Psoas muscle (tissue), 8 donors: ENCODE measurements around the gene SOS1. TPM values are rescaled to one million over a fixed set of nuclear protein-coding genes. Genes with fewer than 3 reads are reported as not detected.
A peak's percentile ranks its signal among the peaks of the same experiment; 100 is the strongest.

ENCODE experiments used
- ATAC-seq, 4 donors: fragments of 200-7000 bp; cut with Tn5 transposase; one replicate each; pipeline ENCODE4 v1.9.1; 2020; ENCODE audit warnings: moderate library complexity in 3 of 4, mild to moderate bottlenecking in 2 of 4
- DNase-seq, 2 donors: peaks; one replicate each; pipeline ENCODE4 v3.0.0-alpha.2; 2020
- H3K27ac ChIP-seq: fragments of 200-600 bp; one replicate; pipeline ENCODE4 v1.8.0; 2022
- H3K27me3 ChIP-seq, 3 donors: fragments of 200-600 bp in 1 of 3; one replicate each; pipeline versions ENCODE4 v1.6.1 to v1.8.0; 2013 to 2022; ENCODE audit warnings: low read length in 2 of 3, mild to moderate bottlenecking in 2 of 3, moderate library complexity in 1 of 3; ENCODE audit not compliant: insufficient read depth in 3 of 3
- H3K36me3 ChIP-seq, 2 donors: fragments of 200-600 bp in 1 of 2; one replicate each; pipeline versions ENCODE4 v1.6.1 to v1.8.0; 2013 to 2022; ENCODE audit warnings: low read depth in 1 of 2, mild to moderate bottlenecking in 1 of 2, moderate library complexity in 1 of 2; ENCODE audit not compliant: insufficient read depth in 1 of 2
- H3K4me1 ChIP-seq: fragments of 200-600 bp; one replicate; pipeline ENCODE4 v1.8.0; 2022
- H3K4me3 ChIP-seq: fragments of 200-600 bp; one replicate; pipeline ENCODE4 v1.8.0; 2022; ENCODE audit warnings: mild to moderate bottlenecking
- H3K9me3 ChIP-seq: fragments of 200-600 bp; one replicate; pipeline ENCODE4 v1.8.0; 2022
- WGBS, 3 donors: extraction: QIAGEN DNeasy Blood & Tissue Kit; methylation state at CpG; one replicate each; pipeline versions ENCODE4 v1.1.6 to v1.1.7; 2013; 5-methylcytosine and 5-hydroxymethylcytosine counted together
- intact Hi-C, 2 donors: fragments of 100-400 bp; cut with DNase I; formaldehyde crosslinking; loops; one replicate each; pipeline versions ENCODE4 v1.11.0 to v1.14.2; 2022
- polyA plus RNA-seq, 3 donors: library from polyadenylated mRNA; stranded (reverse); fragments of 200-250 nt; gene quantifications; one replicate each; pipeline ENCODE4 v1.2.3, GENCODE V29; 2013
- total RNA-seq, 4 donors: library from RNA; stranded (reverse); fragmentation: NEBNext Ultra II Directional in 2 of 4; extraction: Animal tissue kit (Norgen Biotek cat#: 25700) in 2 of 4; gene quantifications; one replicate each; pipeline versions ENCODE4 v1.2.1 to v1.2.4, GENCODE V29; 2021 to 2023
- TF ChIP-seq, protein P1 (sequence below): fragments of 200-600 bp; IDR thresholded peaks from one replicate; pipeline ENCODE4 v1.8.0; 2022; ENCODE audit warnings: antibody characterized with exemption
- donor health status: healthy with polysubstance abuse.
- donor health status: DM: no; HTN: no; CAD: no; lungs with moderate emphysema.
- donor health status: Bipolar disorder and iron deficiency.
- donor health status: healthy.
- donor health status: DM: yes; HTN: yes; CAD: no.
- donor health status: DM: no; HTN: no; CAD: no.
- donor health status: DM: no; HTN: no; CAD: no.
- donor health status: DM: yes; HTN: yes; CAD: no.

SOS1 gene
- total and polyA plus RNA-seq, 7 donors = 4.9 to 35.7 (median 25.4) TPM

DNA sequence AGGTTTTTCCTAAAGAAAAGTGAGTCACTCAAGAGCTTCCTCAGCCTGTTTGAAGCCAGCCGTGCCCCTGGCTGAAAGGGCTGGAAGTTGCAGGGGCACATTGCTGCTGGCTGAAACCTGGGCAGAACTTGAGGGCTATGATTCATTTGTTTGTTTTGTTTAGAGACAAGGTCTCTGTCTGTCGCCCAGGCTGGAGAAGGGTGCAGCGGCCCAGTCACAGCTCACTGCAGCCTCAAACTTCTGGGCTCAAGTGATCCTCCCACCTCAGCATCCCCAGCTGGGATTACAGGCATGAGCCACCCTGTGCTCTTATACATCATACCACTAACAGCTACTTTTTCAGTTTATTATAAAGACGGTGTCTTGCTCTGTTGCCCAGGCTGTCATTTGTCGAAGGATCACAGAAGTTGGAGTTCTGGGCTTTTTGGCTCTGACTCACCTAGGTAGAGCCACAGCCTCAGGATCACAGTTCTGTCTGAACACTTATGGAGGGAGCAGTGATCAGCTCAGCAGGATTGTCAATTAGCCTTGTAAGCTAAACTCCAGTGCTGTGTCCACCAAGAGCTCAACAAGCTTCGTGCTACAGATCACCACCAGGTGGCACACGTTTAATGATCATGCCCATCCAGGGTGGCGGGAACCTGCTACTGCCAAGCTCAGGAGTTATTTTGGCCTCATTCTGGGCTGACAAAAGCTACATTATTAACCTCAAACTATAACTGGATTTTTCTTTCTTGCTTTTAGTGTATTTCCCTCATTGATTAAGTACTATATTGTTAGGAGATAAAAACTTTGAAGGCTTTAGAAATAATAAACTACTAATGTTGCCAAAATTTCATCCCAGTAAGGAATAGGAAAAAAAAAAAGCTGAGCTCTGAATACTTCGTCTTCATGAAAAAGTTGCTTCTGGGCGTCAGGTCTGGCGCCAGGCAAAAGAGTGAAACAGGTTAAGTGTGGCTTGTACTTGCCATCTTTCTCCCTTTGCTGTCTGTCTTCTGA lies 173.3 kb downstream of the SOS1 start:
- H3K27me3 ChIP-seq = no peaks in the 10 kb centered on the region
- TF ChIP-seq, protein P1, sequence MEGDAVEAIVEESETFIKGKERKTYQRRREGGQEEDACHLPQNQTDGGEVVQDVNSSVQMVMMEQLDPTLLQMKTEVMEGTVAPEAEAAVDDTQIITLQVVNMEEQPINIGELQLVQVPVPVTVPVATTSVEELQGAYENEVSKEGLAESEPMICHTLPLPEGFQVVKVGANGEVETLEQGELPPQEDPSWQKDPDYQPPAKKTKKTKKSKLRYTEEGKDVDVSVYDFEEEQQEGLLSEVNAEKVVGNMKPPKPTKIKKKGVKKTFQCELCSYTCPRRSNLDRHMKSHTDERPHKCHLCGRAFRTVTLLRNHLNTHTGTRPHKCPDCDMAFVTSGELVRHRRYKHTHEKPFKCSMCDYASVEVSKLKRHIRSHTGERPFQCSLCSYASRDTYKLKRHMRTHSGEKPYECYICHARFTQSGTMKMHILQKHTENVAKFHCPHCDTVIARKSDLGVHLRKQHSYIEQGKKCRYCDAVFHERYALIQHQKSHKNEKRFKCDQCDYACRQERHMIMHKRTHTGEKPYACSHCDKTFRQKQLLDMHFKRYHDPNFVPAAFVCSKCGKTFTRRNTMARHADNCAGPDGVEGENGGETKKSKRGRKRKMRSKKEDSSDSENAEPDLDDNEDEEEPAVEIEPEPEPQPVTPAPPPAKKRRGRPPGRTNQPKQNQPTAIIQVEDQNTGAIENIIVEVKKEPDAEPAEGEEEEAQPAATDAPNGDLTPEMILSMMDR = peak; percentile 54
- H3K9me3 ChIP-seq = no peaks in the 10 kb centered on the region
- H3K36me3 ChIP-seq = no peaks in the 10 kb centered on the region
- H3K4me3 ChIP-seq = no peak overlapping the region
- ATAC-seq = peak; percentile 70 to 76 (median 72)
- no peaks in the 10 kb centered on the region for H3K4me1 ChIP-seq
- intact Hi-C loops = loop anchor here in 1 of 2 donors (10.0 kb wide), 1 partner anchor 87 kb away; no protein-coding TSS in a partner anchor
- 65 to 71% (median 66%) methylated on average over 11 of the region's 11 CpGs for WGBS, 3 donors
- DNase-seq = peak; percentile 30 to 58
- no peak overlapping the region for H3K27ac ChIP-seq

DNA sequence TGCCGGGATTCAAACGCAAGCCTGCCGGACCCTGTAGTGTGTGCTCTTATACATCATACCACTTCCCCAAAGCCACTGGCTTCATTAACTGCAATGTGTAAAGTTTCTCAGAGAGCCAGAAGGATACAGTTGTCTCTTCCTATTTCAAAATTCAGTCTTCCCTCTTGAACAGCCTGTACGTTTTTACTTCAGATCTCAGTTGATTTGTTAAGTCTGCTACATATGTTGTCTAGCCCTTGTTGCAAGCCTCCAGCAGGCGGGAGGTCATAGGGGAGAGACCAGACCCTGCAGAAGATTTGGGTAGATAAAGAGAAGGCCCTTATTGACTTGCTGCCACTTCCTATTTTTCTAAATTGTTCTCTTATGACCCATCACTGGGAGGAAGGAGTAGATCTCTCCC lies 174.9 kb downstream of the SOS1 start:
- 72 to 82% (median 80%) methylated on average over 5 of the region's 5 CpGs for WGBS, 3 donors
- ATAC-seq (no peak), DNase-seq (no peak)
- H3K27ac ChIP-seq = no peak overlapping the region
- no peaks in the 10 kb centered on the region for H3K36me3 ChIP-seq
- H3K27me3 ChIP-seq = no peaks in the 10 kb centered on the region
- H3K4me1 ChIP-seq = no peaks in the 10 kb centered on the region
- H3K4me3 ChIP-seq = no peak overlapping the region
- intact Hi-C loops = loop anchor here in 1 of 2 donors (10.0 kb wide), 1 partner anchor 89 kb away; no protein-coding TSS in a partner anchor
- H3K9me3 ChIP-seq = no peaks in the 10 kb centered on the region
- TF ChIP-seq, protein P1 = no peak

GRCh38 chr2:38945372-38945771 lies 175.5 kb downstream of the SOS1 start:
- Histone ChIP-seq H3K27ac (no peak overlapping the region), H3K4me3 (no peak overlapping the region), H3K9me3 (no peaks in the 10 kb centered on the region), H3K36me3 (no peaks in the 10 kb centered on the region), H3K4me1 (no peaks in the 10 kb centered on the region), H3K27me3 (no peaks in the 10 kb centered on the region)
- 84 to 90% (median 86%) methylated on average over 4 of the region's 4 CpGs for WGBS, 3 donors
- DNase-seq (no peak), ATAC-seq (no peak)
- intact Hi-C loops = loop anchor here in 1 of 2 donors (10.0 kb wide), 1 partner anchor 89 kb away; no protein-coding TSS in a partner anchor
- TF ChIP-seq, protein P1 = no peak

DNA sequence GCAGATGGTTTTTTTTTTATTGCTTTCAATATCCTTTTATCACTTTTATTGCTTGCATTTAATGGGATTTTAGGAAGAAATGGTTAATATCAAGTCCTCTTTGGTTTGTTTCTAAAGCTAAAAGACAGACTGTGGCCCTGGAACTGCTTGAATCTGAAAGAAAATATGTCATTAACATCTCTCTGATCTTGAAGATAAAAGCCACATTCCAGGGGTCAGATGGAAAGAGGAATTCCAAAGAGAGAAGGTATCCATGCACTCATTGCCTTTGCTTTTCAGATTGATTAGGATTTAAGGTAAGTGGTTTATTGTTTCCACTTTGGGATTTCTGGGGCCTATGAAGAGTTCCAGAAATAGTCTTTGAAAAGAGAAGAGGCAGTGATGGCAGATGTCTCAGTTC lies 177.1 kb downstream of the SOS1 start:
- H3K9me3 ChIP-seq = no peaks in the 10 kb centered on the region
- TF ChIP-seq, protein P1 = no peak

More for the DNA sequence above, 177.1 kb downstream of the SOS1 start:
- Histone ChIP-seq H3K27me3 (no peaks in the 10 kb centered on the region), H3K4me3 (no peak overlapping the region), H3K27ac (no peak overlapping the region), H3K36me3 (no peaks in the 10 kb centered on the region), H3K4me1 (no peaks in the 10 kb centered on the region)
- DNase-seq = no peak
- intact Hi-C loops = loop anchor here in 1 of 2 donors (10.0 kb wide), 1 partner anchor 91 kb away; no protein-coding TSS in a partner anchor
- no peak for ATAC-seq
